DMS114 treated with DMSO at 0.1 percent for 48 hours (cell line): ENCODE results near the gene LAMA1.

Experiments
- DNase-seq: peaks from one replicate; lab custom pipeline; 2025; ENCODE audit not compliant: unreplicated experiment; lab: John Stamatoyannopoulos, UW

The LAMA1 gene

GRCh38 chr18:6917072-6917471, 200.5 kb downstream of the LAMA1 start:
- DNase-seq, result no peak

GRCh38 chr18:6901286-6901926, 216.2 kb downstream of the LAMA1 start:
- no peak for DNase-seq

- DNase-seq, result no peak
Observed at GRCh38 chr18:6891788-6892187, 225.8 kb downstream of the LAMA1 start.
